ENCODE data around the gene MINDY1.

Gene MINDY1

DNA sequence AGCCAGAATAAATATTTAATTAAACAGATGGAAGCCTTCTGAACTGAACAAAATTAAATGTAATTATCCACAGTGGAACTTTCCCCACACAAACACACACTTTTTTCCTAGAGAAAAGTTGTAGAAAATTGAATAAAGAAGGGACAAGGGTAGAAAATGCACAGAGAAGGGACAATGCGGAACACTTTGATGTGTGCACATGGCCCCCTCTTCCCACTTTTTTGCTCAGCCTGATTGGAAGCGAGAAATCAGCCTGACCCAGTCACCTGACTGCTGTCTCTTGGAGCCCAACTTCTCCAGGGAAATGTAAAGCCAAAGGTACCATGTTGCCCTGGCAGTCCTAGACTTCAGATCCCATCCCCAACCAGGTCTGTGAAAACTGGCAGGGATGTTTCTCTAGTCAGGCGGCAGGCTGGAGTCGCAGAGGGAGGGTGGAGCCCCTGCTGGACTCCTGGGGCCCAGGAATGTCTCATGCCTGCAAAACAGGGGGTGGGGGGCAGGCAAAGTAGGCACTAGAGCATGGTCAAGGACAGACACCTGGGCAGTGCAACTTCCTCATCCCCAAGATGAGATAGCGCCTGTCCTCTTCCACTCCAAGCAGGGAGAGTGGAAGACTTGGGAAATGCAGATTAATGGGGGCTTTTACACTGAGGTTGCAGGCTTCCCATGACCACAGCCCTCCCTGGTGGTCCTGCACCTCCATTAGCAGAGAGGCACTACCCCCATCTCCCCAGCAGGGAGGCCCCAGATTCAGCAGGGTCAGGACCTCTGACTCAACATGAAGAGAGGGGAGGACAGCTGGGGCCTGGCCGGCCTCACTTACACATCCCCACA lies 34.9 kb downstream of the MINDY1 start:
- peak overlapping the region; percentile 13 for H3K4me3 ChIP-seq (ENCODE audit: low read length)
- DNase-seq (ENCODE audit: low read depth) = no peak
- TF ChIP-seq, protein P1, sequence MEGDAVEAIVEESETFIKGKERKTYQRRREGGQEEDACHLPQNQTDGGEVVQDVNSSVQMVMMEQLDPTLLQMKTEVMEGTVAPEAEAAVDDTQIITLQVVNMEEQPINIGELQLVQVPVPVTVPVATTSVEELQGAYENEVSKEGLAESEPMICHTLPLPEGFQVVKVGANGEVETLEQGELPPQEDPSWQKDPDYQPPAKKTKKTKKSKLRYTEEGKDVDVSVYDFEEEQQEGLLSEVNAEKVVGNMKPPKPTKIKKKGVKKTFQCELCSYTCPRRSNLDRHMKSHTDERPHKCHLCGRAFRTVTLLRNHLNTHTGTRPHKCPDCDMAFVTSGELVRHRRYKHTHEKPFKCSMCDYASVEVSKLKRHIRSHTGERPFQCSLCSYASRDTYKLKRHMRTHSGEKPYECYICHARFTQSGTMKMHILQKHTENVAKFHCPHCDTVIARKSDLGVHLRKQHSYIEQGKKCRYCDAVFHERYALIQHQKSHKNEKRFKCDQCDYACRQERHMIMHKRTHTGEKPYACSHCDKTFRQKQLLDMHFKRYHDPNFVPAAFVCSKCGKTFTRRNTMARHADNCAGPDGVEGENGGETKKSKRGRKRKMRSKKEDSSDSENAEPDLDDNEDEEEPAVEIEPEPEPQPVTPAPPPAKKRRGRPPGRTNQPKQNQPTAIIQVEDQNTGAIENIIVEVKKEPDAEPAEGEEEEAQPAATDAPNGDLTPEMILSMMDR (conservative IDR thresholded peaks at IDR 0.05; ENCODE audit: low read depth, low read length) = no peak

DNA sequence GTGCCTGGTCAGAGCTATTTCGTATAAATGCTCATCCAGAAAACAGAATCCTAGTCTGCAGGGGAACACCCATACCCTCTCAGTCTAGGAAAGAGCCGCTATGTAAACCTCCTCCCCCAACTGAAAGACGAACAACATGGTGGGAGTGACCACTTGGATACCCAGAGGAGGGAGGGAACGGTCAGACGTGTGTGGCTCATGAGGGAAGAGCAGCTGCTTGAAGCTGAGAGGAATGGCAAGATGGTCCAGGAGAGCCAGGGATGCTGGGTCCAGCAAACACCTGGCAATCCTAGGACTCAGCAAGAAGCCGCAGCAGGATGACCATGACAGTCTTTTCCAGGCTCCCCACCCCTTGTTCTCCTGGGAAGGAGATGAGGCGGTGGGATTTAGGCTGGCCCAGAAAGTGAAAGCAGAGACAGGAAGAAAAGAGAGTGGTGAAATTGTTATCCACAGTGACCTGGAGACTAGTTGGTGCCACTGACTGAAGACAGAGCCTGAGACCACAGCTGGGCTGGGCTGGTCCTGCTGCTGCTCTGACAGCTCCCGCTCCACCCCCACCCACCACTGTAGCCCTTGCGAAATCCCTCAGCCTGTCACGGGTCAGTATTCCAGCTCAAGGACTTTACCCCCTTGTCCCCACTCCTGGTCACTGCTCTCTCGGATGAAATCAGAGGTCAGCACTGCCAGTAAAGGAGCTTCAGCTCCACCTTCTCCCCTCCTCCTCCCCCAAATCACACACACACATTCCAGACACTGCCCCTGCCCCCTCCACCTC lies 35.7 kb downstream of the MINDY1 start:
- no peak for DNase-seq (ENCODE audit: low read depth)

DNA sequence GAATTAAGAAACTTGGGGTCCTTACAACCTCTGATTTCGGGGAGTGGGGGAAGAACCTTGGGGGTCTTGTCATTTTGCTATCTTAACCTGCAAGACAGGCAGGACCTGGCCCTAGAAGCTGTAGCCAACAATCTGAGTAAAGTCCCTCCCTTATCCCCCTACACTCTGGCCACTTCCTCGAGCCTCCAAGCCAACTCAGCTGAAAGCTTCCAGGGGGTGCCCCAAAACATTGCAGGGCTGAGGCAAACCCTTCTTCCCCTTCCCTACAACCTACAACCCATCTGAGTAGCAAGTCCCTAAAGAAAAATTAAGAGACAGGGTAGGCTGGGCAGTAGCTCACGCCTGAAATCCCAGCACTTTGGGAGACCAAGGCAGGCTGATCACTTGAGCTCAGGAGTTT lies 37.1 kb downstream of the MINDY1 start:
- TF ChIP-seq, protein P1 (conservative IDR thresholded peaks at IDR 0.05; ENCODE audit: low read depth, low read length) = no peak
- no peak for DNase-seq (ENCODE audit: low read depth)
- no peak overlapping the region for H3K4me3 ChIP-seq (ENCODE audit: low read length)

More for the DNA sequence above, 35.7 kb downstream of the MINDY1 start:
- TF ChIP-seq, protein P1 (conservative IDR thresholded peaks at IDR 0.05; ENCODE audit: low read depth, low read length) = no peak
- H3K4me3 ChIP-seq (ENCODE audit: low read length) = peak overlapping the region; percentile 13

DNA sequence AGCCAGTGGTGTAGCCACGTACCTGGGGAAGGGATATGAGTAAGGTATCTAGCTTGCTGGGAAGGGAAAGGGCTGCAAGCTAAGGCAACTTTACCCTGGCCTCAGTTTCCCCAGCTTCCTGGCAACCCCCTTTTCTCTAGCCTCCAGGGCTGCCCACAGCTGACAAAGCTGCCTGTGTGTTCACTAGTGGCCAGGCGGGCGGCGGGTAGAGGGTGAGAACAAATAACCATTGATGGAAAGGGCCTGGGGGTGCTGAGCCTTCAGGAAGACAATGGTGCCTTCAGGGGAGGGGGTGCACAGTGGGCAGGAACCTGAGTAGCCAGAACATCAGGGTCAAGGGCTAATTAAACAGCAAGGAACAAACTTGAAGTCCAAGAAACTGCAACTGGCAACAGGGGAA lies 38.2 kb downstream of the MINDY1 start:
- no peak for DNase-seq (ENCODE audit: low read depth)
- no peak overlapping the region for H3K4me3 ChIP-seq (ENCODE audit: low read length)
- TF ChIP-seq, protein P1 (conservative IDR thresholded peaks at IDR 0.05; ENCODE audit: low read depth, low read length) = no peak

DNA sequence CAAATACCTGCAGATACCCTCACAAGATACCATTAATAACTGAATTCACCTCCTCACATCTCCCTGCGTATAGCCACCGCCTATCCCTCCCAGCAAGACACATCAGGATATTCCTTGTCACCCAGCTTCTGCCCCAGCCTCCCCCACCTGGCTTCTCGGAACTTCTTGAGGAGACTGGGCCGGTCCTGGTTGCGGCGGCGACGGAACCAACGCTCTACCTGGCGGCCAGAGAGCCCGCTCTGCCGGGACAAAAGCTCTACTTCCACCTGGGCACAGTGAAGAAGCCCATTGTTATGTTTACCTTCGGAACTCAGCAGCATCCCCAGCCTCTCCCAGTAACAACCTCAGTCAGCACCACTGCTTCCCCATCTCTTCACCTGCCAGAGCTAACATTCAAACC lies 38.8 kb downstream of the MINDY1 start:
- no peak for DNase-seq (ENCODE audit: low read depth)
- TF ChIP-seq, protein P1 (conservative IDR thresholded peaks at IDR 0.05; ENCODE audit: low read depth, low read length) = no peak
- H3K4me3 ChIP-seq (ENCODE audit: low read length) = no peak overlapping the region

DNA sequence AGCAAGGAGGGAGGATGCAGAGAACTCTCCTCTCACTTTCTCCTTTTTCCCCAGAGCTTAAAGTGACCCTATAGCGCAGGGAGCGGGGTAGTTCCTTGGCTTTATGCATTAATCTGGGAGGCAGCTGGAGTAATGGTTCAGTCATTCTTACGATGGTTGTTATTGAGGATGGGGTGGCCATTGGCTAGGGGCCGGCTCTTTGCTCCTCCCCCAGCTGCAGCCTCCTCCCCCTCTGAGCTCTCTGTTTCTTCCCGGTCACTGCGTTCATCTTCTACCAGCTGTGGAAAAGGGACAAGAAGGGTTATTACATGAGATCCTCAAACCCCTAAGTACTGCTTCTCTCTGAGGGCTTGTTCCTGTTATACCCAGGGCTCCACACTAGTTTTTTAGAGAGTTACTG lies 40.7 kb downstream of the MINDY1 start:
- TF ChIP-seq, protein P1 (conservative IDR thresholded peaks at IDR 0.05; ENCODE audit: low read depth, low read length) = no peak
- H3K4me3 ChIP-seq (ENCODE audit: low read length) = no peak overlapping the region
- no peak for DNase-seq (ENCODE audit: low read depth)

All from retinal pigment epithelial cell (primary cell).